ENCODE results near the gene PGP. TPM values are rescaled to one million over a fixed set of nuclear protein-coding genes. Genes with fewer than 3 reads are reported as not detected.

PGP gene
- total and polyA plus RNA-seq, 10 of the 15 experiments (the other 5 are each of a cell fraction or from before 2014, with no cell fraction given): 0.42 to 28.0 (median 12.1) TPM

DNA sequence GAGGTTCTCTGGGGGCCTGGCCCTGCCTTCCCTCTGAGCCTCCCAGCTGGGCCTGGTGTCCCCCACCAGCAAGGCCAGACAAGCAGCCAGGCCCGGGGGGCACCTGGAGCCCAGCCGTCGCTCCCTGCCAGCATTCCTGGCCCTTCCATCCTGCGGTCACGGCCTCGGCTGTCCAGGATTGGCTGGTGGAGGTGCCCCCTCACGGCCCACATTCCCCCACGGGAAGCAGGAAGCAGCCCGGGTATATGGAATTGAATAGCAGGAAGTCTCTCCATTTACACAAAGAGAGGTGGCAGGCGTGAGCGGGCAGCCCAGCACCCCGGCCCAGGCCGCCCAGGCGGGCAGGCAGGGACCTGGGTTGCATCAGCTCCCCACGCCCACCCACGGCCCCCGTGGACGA is 44.6 kb downstream of the PGP start (continued):
- TF ChIP-seq NFYA (IDR thresholded peaks at IDR 0.05; ENCODE audit: borderline replicate concordance, low read depth, low read length) (no peak), CTCF (IDR thresholded peaks at IDR 0.05 in 2 of 3, conservative IDR thresholded peaks at IDR 0.05 in 1 of 3; ENCODE audit: control insufficient read depth in 2 of 3, extremely low read depth in 1 of 3, insufficient read depth in 1 of 3, low read depth in 3 of 3, low read length in 3 of 3) (no peak), PAX8 (IDR thresholded peaks at IDR 0.05) (no peak), FOXK2 (IDR thresholded peaks at IDR 0.05) (no peak)

- ChIA-PET RAD21 (ENCODE audit: unreplicated experiment) (no interaction called here), POLR2A (no interaction called here), CTCF (no interaction called here), SMC1A (ENCODE audit: uncharacterized antibody, unreplicated experiment) (no interaction called here)
- Histone ChIP-seq H3K79me2 (ENCODE audit: control insufficient read depth, insufficient read depth, low read length) (peaks cover 14% of the 10 kb centered on the region), H3K9me3 (replicated peaks; ENCODE audit: control insufficient read depth, insufficient read depth, low read length) (no peaks in the 10 kb centered on the region; the same call in 2 of the 3 replicates), H2AFZ (ENCODE audit: control insufficient read depth, low read depth, low read length) (no peak overlapping the region), H4K20me1 (ENCODE audit: control insufficient read depth, insufficient read depth) (no peaks in the 10 kb centered on the region), H3K27me3 (replicated peaks in 1 of 2; ENCODE audit: control insufficient read depth in 2 of 2, insufficient read depth in 2 of 2, low read length in 1 of 2) (no peaks in the 10 kb centered on the region), H3K4me2 (ENCODE audit: control insufficient read depth, insufficient read depth) (no peak overlapping the region), H3K27ac (ENCODE audit: control insufficient read depth, insufficient read depth) (no peak overlapping the region), H3K4me1 (ENCODE audit: control insufficient read depth, insufficient read depth, low read length) (no peaks in the 10 kb centered on the region), H3K36me3 (ENCODE audit: control insufficient read depth in 2 of 2, insufficient read depth in 2 of 2, low read length in 1 of 2) (peaks cover 6 to 25% of the 10 kb centered on the region in 2 experiments; a peak in 3 of 4 replicates), H3K4me3 (no peak overlapping the region), H3K9ac (ENCODE audit: control insufficient read depth, insufficient read depth, low read length) (no peak overlapping the region)
- WGBS (ENCODE audit: insufficient coverage, insufficient replicate concordance, low lambda C conversion rate, missing lambda C conversion rate): 96% methylated on average over 18 of the region's 18 CpGs
- intact Hi-C loops (cut with micrococcal nuclease; ENCODE audit: unreplicated experiment) (no loop called here), in situ Hi-C loops (cut with MboI) (no loop called here)
- TF ChIP-seq SUZ12 (IDR thresholded peaks at IDR 0.05; ENCODE audit: unreplicated experiment): no peak
- TF ChIP-seq YBX1 (IDR thresholded peaks at IDR 0.05): no peak
- no peak for TF ChIP-seq RELA (IDR thresholded peaks at IDR 0.05; ENCODE audit: borderline replicate concordance, partially characterized antibody)
- TF ChIP-seq CBX3 (IDR thresholded peaks at IDR 0.05; ENCODE audit: borderline replicate concordance, low read depth): no peak
- TF ChIP-seq IRF3 (IDR thresholded peaks at IDR 0.05): no peak
- no peak for DNase-seq (ENCODE audit: low read depth, low spot score)
- FAIRE-seq: no peak
- no peak for ATAC-seq
- BruUV-seq (replicated peaks): no TSS peak
Measured at GRCh38 chr16:2167068-2167638, 47.5 kb downstream of the PGP start.
